GM21526 (cell line): Measurements from ENCODE around the gene OSBP2.

Experiments
- ATAC-seq: cut with Tn5 transposase; IDR thresholded peaks from one replicate; pipeline ENCODE4 v1.9.1; 2021; ENCODE audit warnings: moderate library complexity; ENCODE audit not compliant: unreplicated experiment, low FRiP score

The OSBP2 gene

DNA sequence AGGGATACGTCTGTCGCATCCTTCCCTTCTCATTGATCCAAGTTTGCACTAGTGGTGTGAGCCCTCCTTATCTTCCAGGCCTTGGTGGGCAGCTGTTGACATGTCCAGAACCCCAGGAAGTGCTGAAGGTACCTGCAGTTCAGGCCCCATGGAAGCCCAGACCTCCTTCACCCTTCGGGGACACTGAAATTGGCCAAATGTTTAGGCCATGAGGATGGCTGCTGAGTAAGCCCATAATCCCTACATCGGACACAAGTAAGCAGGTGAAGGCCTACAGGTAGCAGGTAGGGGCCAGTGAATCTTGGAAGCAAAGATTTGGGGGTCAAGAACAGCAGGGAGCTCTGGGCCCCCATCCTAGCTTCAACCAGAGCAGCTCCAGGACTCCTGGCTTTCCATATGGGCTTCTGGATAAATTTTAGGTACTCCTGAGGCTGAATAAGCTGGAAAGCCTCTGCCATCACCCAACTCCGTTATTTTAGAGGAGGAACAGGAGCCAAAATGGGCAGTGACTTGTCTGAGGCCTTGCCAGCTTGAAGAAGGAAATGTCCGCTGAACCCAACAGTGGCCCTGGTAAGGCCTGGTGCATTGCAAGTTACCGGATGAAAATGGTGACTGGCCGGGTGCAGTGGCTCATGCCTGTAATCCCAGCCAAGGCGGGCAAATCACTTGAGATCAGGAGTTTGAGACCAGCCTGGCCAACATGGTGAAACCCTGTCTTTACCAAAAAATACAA is 228.7 kb downstream of the OSBP2 start:
- no peak for ATAC-seq

DNA sequence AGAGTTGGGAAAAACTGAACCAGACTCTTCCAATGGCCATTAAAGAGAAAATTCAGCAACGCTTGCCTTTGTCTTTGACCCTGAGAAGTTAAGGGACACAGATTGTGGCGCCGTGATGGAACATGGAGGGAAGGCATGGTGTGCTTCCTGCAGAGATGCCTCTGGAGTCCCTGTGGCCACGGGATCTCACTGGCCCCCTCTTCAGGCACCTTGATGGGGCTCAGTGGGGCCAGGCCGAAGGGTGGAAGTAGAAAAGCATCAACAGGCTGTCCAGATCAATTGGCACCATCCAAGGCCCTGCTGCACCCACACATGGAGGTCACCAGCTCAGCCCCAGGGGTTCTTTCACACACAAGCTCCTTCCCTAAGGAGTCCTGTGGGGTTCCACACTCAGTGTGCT is 231.0 kb downstream of the OSBP2 start:
- ATAC-seq, result no peak

GRCh38 chr22:30926706-30927105 is 232.0 kb downstream of the OSBP2 start:
- no peak for ATAC-seq

- no peak for ATAC-seq
Measured at GRCh38 chr22:30927806-30928205, 233.1 kb downstream of the OSBP2 start.

- no peak for ATAC-seq
Measured at GRCh38 chr22:30928401-30928800, 233.7 kb downstream of the OSBP2 start.

- ATAC-seq, result no peak
Measured at GRCh38 chr22:30930228-30930627, 235.6 kb downstream of the OSBP2 start.

- no peak for ATAC-seq
Measured at GRCh38 chr22:30931541-30932300, 237.0 kb downstream of the OSBP2 start.

GRCh38 chr22:30932661-30933060 is 238.0 kb downstream of the OSBP2 start:
- ATAC-seq, result no peak

DNA sequence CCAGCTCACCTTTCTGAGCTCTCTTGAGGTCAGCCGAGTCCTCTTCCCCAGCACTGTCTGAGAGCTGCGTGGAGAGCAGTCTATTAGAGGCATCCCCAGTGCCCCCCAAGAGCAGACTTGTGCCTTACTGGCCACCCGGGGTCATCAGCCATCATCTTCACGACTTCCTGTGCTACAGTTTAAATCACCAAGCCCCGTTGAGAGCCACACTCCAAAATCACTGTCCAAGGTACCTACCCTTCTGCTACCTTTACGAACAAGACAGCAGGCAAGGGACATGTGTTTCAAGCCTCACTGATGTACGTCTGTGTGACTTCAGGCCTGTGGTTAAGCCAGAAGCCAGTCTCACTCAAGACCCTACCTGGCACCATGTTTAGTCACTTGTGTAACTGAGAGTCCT is 238.8 kb downstream of the OSBP2 start:
- ATAC-seq, result no peak

DNA sequence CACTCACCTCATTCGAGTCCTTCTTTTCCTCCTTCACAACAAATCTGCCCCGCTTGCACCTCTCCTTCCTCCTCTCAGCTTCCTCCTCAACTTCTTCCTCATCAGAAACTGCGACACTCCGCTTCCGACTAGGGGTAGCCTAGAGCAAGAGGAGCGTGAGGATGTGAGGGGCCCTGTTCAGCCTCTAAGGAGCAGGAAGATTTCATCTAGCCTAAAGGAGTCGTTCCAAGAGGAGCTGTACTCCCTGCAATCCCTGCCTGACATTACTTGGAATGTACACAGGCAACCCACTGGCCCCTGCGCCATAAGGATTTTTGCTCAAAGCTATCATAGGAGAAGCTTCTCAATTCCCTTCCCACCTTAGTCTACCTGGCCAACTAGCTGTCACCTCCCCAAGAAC is 239.4 kb downstream of the OSBP2 start:
- ATAC-seq, result no peak

GRCh38 chr22:30940685-30941362 is 246.2 kb downstream of the OSBP2 start:
- no peak for ATAC-seq

GRCh38 chr22:30941363-30941740 is 246.7 kb downstream of the OSBP2 start:
- no peak for ATAC-seq

GRCh38 chr22:30943368-30943767 is 248.7 kb downstream of the OSBP2 start:
- ATAC-seq, result no peak

GRCh38 chr22:30944986-30945385 is 250.3 kb downstream of the OSBP2 start:
- no peak for ATAC-seq

DNA sequence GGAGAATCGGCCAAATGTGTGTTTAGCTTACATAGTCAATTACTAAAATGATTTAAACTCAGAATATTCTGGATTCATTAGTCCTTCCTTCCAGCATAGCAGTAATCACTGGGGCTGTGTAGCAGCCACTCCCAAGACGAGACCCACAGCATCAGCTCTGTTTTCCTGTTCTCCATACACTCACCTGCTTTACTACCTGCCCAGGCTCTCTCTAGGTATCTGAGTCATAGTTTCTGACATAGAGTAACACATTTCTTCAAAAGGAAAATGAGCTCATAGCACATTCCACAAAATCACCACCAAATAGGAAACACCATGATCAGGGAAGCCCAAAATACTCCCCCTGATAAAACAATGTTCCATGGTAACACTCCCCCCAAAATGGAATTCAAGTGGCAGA is 251.0 kb downstream of the OSBP2 start:
- no peak for ATAC-seq

DNA sequence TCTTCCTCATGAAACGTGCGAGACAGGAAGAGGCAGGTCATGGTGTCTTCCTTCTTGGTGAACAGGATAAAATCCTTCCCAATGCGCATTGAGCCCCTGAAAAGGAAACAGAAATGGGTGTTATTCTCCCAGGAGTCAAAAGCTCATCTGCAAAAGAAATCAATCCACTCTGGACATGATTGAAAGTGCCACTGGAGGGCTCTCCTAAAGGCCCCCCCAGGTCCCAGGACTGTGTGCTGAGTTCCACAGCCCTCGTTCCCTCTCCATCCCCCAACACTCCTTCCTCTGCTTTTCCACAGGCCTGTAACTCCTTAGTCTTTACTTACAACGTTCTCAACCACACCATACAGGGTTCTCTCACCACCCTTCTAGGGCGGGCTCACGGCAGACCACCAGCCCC is 251.7 kb downstream of the OSBP2 start:
- no peak for ATAC-seq

- ATAC-seq, result no peak
Measured at GRCh38 chr22:30947173-30947815, 252.6 kb downstream of the OSBP2 start.

DNA sequence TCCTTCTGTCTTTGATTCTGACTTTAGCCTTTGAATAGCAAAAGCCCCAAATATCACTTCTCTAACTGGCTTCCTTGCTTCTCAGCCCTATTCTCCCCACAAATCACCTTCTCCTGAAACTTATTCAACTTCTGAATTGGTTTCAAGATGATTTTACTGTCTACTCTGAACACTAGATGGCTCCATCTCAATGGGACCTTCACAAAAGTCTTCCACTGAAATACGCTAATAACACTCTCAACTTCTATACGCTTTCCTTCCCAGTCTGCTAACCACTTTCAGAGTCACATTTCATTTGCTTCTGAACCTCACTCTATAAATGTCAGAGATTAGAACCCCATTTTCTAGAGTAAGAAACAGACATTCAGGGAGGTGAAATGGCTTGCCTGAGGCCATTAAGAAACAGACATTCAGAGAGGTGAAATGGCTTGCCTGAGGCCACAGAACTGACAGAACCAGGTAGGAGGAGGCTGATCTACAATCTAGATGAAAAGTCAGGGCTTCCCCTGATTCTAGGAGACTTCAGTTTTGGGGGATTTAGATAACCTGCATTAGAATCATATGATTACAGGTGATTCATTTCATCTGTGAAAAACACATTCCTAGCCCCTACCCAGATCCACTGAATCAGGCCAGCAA is 253.3 kb downstream of the OSBP2 start:
- ATAC-seq, result no peak

DNA sequence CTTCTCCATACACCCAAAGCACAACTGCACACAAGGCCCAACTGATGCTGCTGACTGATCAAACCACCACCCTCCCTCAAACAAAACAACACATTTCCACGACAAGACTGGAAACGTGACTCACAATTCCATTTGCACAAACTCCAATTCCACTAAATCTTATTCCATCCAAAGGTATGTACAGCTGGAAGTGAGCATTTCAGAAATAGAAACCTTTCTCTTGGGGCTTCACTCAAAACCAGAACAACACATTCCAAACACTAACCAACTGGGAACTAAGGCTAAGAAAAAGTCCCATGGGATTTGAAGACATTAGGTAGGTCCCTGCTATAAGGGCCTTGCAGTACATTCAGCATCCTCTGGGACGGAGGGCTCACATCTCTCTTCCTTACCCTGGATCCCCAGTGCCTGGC is 254.3 kb downstream of the OSBP2 start:
- ATAC-seq, result no peak

- ATAC-seq, result no peak
Measured at GRCh38 chr22:30949934-30950660, 255.4 kb downstream of the OSBP2 start.
